Stimulated activated CD8-positive, alpha-beta memory T cell treated with anti-CD3 and anti-CD28 coated beads, Interleukin-7, amount 100 ng/mL, for 24 hours (primary cell): ENCODE measurements around the gene PPFIBP1.
"Not testable (repeated sequence)": the region's sequence is repeated elsewhere in the genome, so short reads cannot be mapped to it uniquely, and the experiment has no call there.

Experiments used
- DNase-seq: peaks from one replicate; pipeline ENCODE4 v3.0.0-alpha.2; 2020; ENCODE audit warnings: low read depth

The PPFIBP1 gene

DNA sequence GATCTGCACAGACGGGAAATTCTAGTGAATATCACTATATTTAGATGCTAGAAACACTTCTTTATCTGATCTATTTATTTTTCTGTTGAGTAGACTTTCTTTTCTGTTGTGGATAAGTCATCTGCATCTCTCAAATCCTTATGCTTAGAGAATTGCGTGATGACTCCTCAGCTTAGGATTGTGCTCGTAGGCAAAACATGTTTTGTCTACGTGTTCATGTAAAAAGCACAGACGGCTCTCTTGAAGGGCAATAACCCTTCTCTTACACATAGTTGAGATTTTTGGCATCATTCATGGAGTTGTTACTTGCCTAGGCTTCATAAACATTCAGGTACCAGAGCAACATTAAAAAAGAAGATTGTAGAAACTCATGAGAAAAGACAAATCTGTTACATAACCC is 18.6 kb downstream of the PPFIBP1 start:
- DNase-seq: no peak

DNA sequence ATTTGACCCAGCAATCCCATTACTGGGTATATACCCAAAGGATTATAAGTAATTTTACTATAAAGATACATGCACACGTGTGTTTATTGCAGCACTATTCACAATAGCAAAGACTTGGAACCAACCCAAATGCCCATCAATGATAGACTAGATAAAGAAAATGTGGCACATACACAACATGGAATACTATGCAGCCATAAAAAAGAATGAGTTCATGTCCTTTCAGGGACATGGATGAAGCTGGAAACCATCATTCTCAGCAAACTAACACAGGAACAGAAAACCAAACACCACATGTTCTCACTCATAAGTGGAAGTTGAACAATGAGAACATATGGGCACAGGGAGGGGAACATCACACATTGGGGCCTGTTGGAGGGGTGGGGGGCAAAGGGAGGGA is 20.9 kb downstream of the PPFIBP1 start:
- DNase-seq: not testable (repeated sequence)

DNA sequence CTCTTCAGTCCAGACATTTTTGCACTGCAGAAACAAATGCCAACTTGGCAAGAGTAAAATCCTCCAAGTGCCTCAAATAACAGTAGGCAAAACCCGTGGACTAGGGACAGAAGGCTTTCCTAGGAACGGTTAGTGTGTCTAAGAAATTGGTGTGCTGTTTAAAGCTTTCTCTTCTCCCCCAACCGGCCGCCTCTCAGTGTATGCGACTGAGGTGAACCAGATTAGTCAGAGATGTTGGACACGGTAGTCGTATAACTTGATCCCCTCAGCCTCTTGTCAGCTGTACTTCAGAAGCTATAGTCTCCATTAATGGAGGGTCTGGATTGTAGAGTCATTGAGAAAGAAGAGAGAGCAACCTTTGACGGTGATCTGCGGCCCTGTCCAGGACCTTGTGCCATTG is 21.7 kb downstream of the PPFIBP1 start:
- no peak for DNase-seq

DNA sequence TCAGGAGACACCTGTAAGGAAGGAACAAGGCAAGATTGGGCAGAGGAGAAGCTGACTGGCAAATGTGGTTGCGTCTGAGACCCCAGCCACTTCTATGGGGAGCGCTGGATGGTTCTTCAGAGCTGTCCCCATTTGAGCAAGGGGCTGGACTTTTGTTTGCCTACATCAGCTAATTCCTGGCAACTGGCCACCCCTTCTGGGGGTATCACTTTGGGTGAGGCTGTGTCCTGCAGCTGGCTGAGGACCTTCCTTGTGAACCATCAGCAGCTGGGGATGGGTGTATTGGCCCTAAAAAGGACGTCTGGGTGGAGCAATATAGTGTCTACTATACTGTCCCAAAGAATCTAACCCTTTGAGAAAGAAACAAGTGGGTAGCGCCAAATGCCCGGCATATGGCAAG is 23.6 kb downstream of the PPFIBP1 start:
- DNase-seq: no peak

DNA sequence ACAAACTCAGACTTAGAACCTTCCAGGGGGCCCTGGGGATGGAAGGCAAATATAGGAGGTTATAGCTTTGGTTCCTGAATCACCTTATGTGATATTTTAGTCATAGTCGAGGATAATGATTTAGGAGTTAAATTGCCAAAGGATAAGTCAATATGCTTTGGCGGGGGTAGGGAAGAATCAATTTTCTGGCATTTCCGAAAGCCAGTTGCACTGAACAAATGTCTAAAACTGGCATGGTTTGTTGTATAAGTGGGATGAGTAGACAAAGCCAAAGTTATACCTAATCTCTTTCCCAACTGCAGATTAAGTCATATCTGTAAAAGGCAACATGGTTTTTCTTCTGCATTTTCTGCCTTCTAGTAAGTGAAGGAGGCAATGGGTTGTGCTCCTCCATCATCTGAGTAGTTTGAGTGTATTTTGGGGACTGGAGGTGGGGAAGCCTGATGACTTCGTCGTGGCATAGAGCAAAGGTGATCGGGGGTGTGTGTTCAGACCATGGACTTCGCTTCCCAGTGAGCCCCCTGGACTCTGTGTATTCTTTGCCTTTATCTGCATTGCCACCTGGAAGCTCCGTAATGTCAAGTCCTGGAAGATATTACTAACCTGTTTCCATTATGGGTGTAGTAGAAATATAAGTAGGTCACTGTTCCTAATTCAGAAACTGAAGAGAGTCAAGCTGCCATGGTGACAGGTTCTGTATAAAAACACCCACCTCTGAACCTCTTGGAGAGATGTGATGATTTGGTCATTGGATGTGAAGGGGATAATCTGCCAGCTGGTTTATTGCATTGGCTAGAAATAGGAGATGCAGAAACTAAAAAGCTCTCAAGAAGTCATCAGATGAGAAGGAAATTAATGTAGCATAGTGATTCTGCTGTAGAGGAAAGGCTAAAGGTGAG is 24.5 kb downstream of the PPFIBP1 start:
- DNase-seq: no peak

DNA sequence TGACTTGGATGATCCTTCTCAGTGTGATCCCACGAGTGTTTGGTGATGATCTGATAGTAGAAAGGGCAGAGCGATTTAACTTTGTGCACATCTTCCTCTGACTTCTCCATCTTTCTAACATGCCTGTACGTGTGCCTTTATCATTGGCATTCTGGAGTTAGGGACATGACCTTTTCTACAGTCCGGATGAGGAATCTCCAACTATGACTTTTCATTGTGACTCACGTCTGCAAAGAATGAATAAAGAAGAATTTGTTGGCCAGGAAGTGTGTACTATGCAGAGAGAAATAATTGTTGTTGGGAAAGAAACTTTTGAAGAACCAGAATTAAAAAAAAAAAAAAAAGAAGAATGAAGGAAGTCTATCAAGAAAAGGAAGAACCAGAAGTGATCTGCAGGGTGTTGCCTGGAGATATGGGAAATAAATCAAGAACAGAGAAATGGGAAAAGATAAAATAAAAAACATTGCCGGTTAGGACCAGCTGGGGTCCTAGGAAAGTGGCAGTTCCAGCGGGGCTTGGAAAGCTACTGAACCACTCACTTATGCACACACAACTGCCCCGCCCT is 25.3 kb downstream of the PPFIBP1 start:
- DNase-seq: no peak

DNA sequence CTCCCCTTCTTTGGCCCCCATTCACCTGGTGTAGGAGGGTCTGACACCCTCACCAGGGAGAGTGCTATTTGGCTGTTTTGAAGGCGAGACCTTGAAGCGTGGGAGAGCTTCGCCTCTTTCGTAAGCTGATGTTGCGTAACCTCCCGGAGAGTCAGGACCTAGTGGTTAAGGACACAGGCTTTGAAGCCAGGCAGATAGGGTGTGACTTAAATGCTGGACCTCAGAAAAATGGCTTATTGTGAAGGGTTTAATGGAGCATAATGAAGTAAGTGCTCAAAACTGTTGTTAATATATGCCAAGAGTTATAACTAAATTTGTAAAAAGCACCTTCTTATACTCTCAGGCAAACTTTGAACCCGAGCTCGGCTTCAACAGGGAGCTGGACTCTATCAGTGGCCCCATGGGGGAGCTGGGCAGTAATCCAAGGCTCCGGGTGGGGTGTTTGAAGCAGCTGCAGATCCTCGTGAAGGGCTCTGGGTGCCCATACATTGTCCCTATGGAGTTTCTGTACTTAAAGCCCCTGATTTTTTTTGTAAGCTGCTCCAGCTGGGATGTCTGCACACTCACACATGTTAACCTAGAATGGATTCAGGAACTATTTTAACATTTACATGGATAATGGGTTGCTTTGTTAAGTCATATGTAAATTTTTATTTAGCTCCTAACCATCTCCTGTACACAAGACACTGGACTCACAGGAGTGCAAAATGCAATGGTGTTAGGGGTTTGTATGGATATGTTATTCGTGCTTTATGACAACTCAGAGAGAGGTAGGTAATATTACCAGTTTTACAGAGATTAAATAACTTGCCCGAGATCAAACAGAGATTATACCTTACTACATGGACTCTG is 26.0 kb downstream of the PPFIBP1 start:
- no peak for DNase-seq

DNA sequence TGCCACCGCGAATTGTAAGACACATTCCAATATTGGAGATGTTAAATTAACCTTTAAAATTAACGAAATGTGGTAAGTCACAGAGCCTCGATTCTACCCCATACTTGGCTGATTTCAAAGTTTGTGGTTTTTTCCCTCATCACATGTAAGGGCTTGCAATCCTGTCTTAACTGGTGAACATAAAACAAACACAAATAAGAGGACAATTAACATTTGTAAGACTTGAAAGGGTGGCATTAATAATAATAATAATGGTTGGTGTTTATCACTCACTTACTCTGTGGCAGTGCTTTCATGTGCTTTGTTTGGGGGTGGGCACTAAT is 26.6 kb downstream of the PPFIBP1 start:
- no peak for DNase-seq

DNA sequence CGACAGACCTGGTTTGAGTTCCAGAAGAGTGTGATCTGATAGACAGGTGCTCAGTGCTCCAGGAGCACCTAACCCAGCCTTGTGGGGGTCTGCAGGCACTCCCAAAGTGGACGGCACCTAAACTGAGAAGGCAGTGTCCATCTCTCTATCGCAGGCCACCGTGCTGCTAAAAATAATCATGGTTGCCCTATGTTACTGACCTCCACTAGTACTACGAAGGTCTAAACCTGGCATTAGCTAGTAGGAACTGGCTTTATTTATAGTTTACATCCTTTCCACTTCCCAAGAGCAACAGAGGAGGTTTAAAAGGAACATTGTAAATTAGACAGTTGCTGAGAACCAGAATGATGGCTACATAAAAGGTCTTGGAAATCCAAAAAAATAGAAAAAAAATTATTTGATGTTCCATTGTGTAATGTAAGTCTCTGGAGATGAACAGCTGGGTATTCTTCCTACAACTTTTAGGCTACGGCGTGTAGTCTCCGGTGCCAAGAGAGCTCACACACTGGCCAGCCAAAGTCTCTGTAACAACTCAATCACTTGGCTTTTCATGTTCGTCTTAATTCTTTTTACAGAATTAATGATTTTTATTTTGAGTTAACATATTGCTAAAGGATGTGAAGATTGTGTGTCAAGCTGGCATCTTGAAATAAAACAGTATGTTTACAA is 27.3 kb downstream of the PPFIBP1 start:
- no peak for DNase-seq

DNA sequence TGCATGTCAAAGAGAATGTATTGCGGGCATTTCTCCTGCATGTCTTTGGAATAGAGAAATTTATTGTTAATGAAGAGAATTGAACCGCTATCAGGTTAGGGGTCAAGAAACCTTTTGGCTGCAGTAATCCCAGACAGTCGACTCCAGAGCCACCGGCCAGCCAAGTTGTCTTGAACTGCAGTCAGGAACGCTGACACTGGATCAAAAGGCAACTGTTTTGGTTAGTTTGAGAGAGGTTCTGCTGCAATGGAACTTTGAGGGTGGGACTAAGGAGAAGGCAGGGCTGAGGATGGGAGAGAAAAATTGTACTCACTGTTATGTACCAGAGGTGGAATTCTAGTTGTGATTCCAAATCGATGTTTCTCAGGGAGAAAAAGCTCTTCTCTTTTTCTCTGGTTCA is 28.2 kb downstream of the PPFIBP1 start:
- DNase-seq: no peak

DNA sequence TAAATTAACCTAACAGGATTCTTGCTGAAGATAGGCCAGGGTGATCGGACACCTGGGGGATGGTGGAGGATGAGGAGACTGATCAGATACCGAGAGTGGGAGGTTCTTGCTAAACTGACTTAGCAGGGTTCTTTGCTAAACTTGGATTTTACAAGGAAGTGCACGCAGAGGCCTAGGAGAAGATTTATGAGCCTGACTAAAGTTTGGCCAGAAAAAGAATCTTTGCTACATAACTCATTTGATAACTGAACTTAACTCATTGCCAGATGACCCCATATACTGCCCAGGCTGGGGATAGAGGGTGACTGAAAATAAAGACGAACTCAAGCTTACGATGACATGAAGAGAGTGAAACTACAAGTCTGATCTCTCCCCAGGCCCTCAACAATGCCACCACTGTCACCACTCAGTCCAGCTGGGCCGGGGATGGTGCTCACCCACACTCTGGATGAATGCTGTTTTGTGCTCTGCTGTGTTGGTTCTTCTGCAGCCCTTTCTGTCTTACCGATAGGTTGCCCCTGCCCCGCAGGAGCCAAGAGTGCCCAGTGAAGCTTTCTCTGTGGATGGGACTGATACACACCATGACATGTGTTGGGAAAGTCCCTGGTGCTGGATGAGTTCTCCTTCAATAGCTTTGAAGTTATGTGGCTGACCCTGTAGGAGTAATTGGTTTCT is 29.0 kb downstream of the PPFIBP1 start:
- DNase-seq: no peak

DNA sequence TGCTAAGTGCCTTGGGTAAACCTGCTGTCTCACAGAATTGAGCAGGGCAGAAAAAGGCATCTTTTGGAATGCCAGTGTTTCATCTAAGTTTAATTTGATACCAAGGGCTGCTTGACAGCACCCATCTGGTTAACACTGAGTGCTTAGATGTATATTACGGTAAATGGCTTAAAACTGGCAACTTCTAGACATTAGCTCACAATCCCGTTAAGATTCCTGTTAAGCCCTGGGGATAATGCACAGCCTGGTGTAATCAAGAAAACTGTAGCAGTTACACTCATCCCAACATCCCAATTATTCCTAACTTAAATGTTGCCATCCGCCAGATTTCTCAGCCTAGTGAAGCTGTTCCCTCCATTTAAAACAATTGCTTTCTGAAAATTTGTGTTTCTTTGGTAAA is 29.9 kb downstream of the PPFIBP1 start:
- DNase-seq: no peak

DNA sequence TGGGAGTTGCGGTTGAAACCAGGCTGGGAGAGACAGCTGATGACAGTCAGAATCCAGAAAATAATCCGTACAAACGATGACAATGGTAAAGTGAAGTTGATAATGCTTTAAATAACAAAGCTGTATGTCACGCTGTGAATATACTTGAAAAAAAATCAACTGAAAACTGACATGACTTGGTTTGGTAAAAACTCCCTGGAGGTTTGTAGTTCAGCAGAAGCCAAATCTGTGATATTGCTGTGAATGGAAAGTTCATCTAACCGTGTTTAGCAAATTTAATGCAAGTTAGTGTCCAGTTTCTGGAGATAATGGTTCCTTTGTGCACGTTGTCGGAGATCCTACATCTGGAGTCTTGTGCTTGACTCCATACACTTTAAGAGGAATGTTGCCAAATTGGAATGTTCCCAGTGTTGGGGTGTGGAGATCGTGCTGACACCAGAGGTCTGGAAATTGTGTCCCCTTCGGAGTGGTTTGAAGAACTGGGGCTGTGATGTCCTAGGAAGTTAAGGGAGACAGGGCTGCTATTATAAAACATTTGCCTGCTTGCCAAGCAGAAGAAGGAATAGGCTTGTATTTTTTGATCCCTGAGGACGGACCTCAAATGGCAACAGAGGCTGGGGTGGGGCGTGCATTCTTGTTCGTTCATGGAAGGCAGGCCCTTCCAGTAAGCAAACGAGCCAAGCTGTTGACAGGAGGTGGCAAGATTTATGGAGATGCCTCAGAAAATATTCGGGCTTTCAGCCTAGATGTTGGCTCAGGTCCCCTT is 30.6 kb downstream of the PPFIBP1 start:
- no peak for DNase-seq

DNA sequence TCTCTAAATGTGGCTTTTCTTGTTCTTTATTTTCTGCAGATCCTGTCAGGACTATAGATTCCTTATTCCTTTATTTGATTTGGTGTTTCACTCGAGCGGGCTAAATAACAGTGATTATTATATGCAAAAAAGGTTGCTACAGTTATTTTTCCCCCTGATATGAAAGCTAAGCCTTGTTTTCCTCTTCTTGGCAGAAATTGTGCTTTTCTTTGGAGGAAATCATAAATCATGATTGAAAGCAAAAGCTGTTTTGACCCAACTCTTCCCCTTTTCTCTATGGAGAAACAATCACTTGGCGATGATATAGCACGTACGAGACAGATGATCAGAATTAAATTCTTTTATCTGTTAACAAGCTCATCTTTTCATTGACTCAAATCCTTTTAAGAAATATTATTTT is 31.4 kb downstream of the PPFIBP1 start:
- DNase-seq: no peak

DNA sequence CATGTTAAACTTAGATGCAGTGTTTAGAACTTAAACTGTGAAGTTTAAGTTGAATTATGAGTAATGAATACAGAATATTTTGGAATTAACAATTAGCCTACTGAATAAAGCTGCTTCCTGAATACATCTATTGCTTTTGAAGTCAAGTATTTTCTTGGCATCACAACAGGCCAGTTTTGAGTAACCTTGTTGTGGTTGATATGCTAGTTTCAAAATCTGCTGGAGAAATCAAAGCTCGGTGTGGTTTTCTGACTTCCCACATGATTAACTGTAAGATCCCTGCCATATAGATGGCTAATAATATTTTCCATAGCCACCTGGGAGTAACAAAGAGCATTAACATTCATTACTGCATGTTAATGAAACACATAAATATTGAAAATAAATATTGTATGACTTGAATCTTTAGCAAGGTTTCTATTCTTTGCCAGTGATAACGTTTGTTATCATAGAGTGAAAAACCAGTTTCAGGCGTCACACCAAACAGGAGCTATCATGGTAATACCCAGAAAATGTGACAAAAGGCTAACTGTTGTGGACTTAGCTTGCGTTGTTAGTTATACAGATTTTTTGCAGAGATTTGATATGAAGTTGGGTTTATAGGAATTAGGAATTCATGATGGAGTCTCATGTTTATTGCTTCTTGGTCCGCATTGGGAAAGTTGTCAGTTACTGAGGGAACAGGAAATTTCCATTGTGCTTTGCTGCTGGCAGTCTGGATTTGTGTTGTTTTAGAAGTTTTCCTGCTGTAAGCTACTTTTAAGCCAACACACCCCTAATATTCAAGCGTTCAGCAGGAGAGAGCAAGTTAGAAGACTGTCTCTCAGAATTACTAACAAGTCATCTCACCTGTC is 32.1 kb downstream of the PPFIBP1 start:
- no peak for DNase-seq

DNA sequence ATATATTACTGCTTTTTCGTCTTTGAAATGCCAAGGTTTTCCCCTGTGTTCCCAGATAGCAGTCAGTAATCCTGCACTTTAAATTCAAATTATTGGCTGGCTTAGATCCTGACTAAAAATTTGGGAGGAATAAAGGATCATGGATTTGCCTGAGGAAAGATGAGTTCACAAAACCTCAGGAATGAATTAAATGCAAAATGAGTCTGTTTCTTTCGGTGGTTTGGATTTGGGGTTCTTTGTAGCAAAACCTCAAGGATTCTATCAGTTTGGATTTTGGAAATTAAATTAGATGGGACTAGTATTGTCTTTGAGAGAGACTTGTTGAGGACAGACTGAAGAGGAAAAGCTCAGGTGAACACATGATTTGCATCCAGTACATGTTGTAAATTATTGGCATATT is 36.1 kb downstream of the PPFIBP1 start:
- DNase-seq: no peak

DNA sequence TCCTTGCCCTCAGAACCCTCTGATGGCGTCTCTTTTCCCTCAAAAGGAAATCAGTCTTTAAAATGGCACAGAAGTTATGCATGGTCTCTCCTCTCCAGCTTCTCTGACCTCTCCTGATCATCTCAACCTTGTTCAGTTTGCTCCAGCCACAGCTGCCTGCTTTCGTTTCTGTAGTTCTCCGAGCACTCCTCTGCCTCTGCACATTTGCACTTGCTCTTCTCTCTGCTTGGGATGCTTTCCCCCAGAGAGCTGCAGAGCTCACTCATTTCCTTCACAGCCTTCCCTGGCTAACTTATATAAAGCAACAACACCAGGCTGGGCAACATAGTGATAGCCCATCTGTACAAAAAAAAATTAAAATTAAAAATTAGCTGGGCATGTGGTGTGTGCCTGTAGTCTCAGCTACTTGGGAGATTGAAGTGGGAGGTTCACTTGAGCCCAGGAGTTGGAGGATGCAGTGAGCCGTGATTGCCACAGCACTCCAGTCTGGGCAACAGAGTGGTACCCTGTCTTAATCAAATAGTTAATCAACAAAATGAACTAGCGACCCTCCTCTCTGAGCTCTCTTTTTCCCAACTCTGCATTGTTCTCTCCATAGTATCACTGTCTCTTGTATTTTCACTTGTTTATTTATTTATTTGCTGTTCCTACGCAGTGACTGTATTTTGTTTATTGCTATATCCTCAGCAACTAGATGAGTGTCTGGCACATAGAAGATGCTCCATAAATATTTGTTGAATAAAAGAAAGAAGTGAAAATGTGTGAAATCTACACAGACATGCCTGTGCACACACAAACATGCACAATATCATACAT is 37.7 kb downstream of the PPFIBP1 start:
- DNase-seq: no peak

DNA sequence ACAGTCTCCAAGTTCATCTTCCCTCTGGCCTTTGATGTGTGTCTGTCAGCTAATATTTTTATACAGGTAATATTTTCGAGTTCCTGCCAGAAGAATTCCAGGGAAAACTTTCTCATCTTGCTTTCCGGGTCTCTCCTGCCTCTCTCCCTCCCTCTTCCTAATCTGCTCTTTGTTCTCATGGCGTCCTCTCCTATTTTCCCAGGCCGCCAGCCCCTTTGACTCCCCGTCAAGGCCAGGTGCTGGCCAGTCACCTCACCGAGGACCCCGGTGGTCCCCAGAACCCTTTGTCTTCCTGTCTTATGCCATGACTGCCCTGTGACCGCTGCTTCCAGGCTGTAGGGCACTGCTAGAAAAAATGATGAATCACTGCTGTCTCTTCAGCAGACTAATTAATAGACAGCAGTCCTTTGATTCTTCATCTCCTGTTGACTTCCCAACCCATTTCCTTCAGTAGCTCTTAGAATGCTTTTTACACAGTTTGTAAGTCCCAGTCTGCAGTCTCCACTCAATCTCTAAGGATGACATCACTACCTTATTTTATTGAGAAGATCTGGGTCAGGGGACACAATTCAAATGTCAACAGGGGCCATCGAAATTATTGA is 40.7 kb downstream of the PPFIBP1 start:
- no peak for DNase-seq

DNA sequence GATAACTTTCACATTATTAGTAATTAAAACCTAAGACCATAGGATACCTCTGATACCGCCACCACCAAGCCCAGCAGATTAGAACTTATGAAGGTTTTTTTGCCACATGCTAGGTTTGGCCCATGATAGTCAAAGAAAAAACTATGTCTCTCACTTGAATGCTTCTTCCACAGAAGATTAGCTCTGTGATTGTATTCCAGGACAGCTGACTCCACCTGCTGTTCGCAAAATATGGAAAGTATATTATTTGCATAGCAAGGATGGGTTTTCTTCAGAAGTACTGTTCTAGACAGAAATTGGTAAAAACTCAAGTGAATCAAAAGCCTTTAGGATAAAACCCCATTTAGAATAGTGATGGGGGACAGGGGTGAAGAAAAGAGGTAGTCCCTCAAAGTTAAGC is 42.2 kb downstream of the PPFIBP1 start:
- no peak for DNase-seq
